ENCODE data around the gene FBN1.

The FBN1 gene

DNA sequence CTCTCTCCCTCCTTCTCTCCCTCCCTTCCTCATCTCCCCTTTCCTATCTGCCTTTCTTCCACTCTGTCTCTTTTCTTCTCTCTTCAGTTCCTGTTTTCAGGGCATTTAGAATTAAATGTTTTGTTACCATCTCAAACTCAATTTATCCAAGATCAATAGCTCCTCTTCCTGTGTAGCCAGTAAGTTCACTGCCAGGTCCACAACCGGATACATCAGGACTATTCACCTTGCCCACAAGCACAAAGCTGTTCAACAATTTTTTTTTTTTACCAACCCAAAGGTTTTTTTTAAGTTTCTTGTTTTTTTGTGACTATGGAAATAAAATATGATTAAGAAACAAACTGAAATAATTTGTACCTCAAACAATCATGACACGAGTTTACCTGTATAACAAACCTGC is 26.1 kb downstream of the FBN1 start:
- DNase-seq, result no peak
- TF ChIP-seq, protein P1, sequence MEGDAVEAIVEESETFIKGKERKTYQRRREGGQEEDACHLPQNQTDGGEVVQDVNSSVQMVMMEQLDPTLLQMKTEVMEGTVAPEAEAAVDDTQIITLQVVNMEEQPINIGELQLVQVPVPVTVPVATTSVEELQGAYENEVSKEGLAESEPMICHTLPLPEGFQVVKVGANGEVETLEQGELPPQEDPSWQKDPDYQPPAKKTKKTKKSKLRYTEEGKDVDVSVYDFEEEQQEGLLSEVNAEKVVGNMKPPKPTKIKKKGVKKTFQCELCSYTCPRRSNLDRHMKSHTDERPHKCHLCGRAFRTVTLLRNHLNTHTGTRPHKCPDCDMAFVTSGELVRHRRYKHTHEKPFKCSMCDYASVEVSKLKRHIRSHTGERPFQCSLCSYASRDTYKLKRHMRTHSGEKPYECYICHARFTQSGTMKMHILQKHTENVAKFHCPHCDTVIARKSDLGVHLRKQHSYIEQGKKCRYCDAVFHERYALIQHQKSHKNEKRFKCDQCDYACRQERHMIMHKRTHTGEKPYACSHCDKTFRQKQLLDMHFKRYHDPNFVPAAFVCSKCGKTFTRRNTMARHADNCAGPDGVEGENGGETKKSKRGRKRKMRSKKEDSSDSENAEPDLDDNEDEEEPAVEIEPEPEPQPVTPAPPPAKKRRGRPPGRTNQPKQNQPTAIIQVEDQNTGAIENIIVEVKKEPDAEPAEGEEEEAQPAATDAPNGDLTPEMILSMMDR (IDR thresholded peaks at IDR 0.05; ENCODE audit: low read depth, low read length), result no peak
- no peak overlapping the region for H3K4me3 ChIP-seq (ENCODE audit: low read depth, low read length)
- no peaks in the 10 kb centered on the region for H3K27me3 ChIP-seq (ENCODE audit: insufficient read depth, low read depth, severe bottlenecking)
- H3K27ac ChIP-seq, result no peak overlapping the region
- no peaks in the 10 kb centered on the region for H3K36me3 ChIP-seq
- H3K9me3 ChIP-seq (ENCODE audit: severe bottlenecking), result no peaks in the 10 kb centered on the region

DNA sequence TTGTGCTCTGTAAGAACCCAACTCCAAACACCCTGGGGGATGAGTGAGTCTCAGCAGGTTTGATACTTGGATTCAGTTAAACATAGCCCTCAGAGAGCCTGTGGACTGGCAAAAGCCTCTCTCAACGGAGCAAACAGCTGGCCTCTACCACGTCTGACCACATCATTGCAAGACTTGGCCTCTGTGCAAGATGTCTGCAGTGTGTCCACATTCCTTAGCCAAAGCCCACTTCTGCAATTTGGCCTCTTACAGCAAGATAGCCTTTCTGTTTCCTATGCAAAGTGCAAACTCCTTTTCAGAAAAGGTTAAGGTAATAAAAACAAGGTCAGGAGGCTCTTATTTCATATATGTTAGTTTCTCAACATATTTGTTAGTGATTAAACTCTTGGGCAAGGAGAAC is 27.9 kb downstream of the FBN1 start:
- no peak overlapping the region for H3K4me3 ChIP-seq (ENCODE audit: low read depth, low read length)
- H3K9me3 ChIP-seq (ENCODE audit: severe bottlenecking), result no peaks in the 10 kb centered on the region
- DNase-seq, result no peak
- no peak overlapping the region for H3K27ac ChIP-seq
- H3K36me3 ChIP-seq, result no peaks in the 10 kb centered on the region
- no peaks in the 10 kb centered on the region for H3K27me3 ChIP-seq (ENCODE audit: insufficient read depth, low read depth, severe bottlenecking)
- TF ChIP-seq, protein P1 (IDR thresholded peaks at IDR 0.05; ENCODE audit: low read depth, low read length), result no peak

DNA sequence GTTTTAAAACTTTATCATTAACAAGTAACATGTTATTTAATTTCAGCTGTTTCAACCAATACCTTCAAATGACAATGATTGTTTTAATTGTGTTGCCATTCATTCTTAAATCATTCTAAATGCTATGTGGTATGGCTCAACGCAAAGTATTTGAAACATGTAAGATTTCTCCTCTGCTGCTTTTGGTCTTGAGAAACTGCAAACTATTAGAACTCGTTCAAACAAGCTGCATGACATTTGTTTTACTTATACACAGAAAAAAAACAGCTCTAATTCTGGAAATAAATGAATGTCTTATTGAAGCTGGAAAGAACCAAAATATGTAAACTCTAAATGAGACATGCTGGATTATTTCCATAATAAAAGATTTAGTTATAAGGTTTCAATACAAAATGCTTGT is 29.3 kb downstream of the FBN1 start:
- no peaks in the 10 kb centered on the region for H3K9me3 ChIP-seq (ENCODE audit: severe bottlenecking)
- no peak overlapping the region for H3K27ac ChIP-seq
- no peak overlapping the region for H3K4me3 ChIP-seq (ENCODE audit: low read depth, low read length)
- TF ChIP-seq, protein P1 (IDR thresholded peaks at IDR 0.05; ENCODE audit: low read depth, low read length), result no peak
- H3K36me3 ChIP-seq, result no peaks in the 10 kb centered on the region
- no peaks in the 10 kb centered on the region for H3K27me3 ChIP-seq (ENCODE audit: insufficient read depth, low read depth, severe bottlenecking)
- no peak for DNase-seq

DNA sequence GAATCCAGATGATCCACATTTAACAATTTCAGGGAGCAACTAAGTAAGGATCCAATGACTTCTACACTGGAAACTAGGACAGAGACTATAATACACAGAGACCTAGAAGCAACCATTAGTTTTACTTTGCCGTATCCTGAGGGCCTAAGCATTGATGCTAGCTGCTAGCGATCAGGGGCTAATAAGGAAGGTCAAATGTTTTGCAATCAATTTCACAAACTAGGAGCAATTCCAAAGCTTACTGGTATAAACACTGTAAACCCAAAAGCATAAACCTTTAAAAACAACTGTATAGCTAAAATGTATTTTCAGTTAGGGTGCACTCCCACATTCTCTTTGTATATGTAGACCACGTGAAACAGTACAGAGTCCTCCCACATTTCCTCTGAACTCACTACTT is 31.5 kb downstream of the FBN1 start:
- H3K9me3 ChIP-seq (ENCODE audit: severe bottlenecking), result no peaks in the 10 kb centered on the region
- H3K36me3 ChIP-seq, result no peaks in the 10 kb centered on the region
- TF ChIP-seq, protein P1 (IDR thresholded peaks at IDR 0.05; ENCODE audit: low read depth, low read length), result no peak
- DNase-seq, result no peak
- H3K4me3 ChIP-seq (ENCODE audit: low read depth, low read length), result no peak overlapping the region
- H3K27me3 ChIP-seq (ENCODE audit: insufficient read depth, low read depth, severe bottlenecking), result no peaks in the 10 kb centered on the region
- H3K27ac ChIP-seq, result no peak overlapping the region

DNA sequence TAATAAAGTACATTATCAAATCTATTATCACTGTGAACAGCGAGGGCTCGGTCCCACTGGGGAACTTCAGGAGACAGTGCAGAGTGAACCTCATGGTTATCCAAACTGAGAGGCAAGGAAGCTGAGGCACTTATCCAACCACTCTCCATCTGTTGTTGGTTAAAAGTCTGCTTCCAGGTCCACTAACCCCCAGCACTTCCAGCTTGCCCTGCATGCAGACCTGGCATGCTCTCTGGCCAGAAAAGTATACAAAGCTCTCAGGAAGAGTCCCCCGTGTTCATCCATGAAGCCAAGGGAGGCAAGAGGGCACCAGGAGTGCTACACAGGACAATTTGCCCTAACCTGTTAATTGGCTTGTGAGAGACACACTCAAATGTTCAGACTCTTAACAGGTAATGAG is 36.0 kb downstream of the FBN1 start:
- Histone ChIP-seq H3K27ac (no peak overlapping the region), H3K4me3 (ENCODE audit: low read depth, low read length) (no peak overlapping the region), H3K9me3 (ENCODE audit: severe bottlenecking) (no peaks in the 10 kb centered on the region), H3K36me3 (no peaks in the 10 kb centered on the region), H3K27me3 (ENCODE audit: insufficient read depth, low read depth, severe bottlenecking) (no peaks in the 10 kb centered on the region)
- TF ChIP-seq, protein P1 (IDR thresholded peaks at IDR 0.05; ENCODE audit: low read depth, low read length), result no peak
- no peak for DNase-seq

DNA sequence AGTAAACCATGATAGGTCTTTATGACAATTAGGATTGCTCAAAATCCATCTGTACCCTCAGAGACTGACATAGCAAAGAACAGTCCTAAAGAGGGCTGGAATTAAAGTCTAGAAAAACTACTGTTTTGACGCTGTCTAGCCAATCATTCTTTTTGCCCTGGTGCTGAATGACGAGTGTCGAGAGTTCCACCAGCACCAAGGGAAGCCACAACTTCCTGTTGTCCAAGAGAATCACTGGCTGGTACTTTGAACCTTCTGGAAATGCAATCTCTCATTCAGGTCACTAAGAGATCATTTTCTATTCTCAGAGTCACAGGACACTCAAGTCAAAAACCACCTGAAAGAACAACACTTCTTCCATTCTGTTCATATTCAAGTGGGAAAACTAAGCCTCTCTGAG is 37.7 kb downstream of the FBN1 start:
- H3K4me3 ChIP-seq (ENCODE audit: low read depth, low read length), result no peak overlapping the region
- TF ChIP-seq, protein P1 (IDR thresholded peaks at IDR 0.05; ENCODE audit: low read depth, low read length), result no peak
- no peaks in the 10 kb centered on the region for H3K27me3 ChIP-seq (ENCODE audit: insufficient read depth, low read depth, severe bottlenecking)
- H3K36me3 ChIP-seq, result no peaks in the 10 kb centered on the region
- H3K9me3 ChIP-seq (ENCODE audit: severe bottlenecking), result no peaks in the 10 kb centered on the region
- H3K27ac ChIP-seq, result no peak overlapping the region
- DNase-seq, result no peak
